Dedifferentiated amniotic fluid mesenchymal stem cell (primary cell): ENCODE measurements around the gene PRR23B.
"Not testable (repeated sequence)": the region's sequence is repeated elsewhere in the genome, so short reads cannot be mapped to it uniquely, and the experiment has no call there.

Experiments
- DNase-seq: peaks from one replicate; pipeline ENCODE4 v3.0.0-alpha.2; 2016; ENCODE audit errors: extremely low spot score

Gene PRR23B

DNA sequence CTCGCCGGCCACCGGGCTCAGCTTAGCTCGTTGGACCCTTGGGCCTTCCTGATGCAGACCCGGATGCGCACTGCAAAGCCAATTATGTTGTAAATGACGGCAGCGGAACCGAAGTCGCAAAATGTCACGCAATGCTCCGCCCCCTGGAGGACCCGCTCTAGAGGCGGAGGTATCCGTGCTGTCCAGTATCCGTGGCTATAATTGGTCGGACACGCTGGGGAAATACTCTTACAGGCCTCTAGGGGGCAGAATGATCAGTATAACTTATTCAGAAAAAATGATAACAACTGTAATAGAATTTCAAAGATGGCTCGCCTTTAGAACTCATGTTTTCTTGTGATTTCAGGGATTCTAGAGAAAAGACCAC lies at the start of gene PRR23B:
PRR23B (minus strand) TSS at position 59 of the 367 bp plus-strand sequence. CDS start 265 bp downstream, outside the sequence.
- DNase-seq = no peak

DNA sequence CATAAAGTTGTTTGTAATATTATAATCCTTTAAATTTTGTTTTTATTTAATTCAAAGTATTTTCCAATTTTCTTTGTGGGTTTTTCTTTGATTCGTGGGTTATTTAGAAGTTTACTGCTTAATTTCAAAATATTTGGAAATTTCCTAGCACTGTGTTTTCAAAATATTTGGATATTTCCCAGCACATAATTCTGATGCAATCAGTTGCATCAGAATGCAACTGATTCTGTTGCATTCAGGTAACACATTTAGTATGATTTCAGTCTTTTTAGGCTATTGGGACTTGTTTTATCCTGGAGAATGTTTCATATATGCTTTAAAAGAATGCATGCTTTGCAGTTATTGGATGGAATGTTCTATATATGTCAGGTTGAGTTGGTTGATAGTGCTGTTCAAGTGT lies 42.2 kb upstream of the PRR23B start:
- no peak for DNase-seq

GRCh38 chr3:139052802-139053600 lies 32.3 kb upstream of the PRR23B start:
- DNase-seq = no peak

DNA sequence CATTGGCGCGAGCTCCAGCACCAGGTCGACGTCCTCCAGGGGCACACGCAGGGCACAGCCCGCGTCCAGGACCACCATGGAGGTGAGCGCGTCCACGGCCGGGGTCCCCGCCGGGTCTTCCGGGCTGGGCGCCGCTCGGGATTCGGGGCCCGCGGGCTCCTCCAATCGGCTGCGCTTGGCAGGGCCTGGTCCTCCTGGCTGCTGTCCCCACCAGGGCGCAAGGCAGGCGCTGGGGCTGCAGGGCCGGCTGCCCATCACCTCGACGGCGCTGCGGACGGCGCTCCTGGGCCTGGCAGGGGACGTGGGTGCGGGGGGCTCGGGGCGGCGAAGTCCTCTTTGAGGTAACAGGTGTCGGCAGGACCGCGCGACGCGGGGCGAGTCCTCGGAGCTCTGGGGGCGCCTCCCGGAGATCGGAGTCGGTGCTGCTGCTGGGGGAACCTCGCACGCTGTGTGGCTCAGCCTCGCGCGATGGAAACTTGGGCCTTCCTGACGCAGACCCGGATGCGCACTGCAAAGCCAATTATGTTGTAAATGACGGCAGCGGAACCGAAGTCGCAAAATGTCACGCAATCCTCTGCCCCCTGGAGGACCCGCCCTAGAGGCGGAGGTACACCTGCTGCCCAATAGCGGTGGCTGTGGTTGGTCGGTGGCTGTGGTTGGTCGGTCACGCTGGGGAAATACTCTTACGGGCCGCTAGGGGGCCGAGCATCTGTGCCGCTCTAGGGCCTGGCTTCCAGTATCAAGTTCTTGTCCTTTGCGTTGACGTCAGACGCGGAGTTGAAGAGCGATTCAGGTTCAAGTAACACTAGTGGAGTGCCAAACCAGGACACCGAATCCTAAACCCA lies 23.9 kb upstream of the PRR23B start, which contains the start of gene PRR23C:
PRR23C (minus strand) TSS at position 527 of the 845 bp plus-strand sequence; CDS start at position 255, 272 bp downstream.
- DNase-seq = no peak

GRCh38 chr3:139043554-139044365 lies 23.0 kb upstream of the PRR23B start:
- no peak for DNase-seq

- no peak for DNase-seq
These were observed 16.8 kb upstream of the PRR23B start for GRCh38 chr3:139037478-139037877.

GRCh38 chr3:139032326-139033002 lies 11.7 kb upstream of the PRR23B start:
- DNase-seq = no peak

DNA sequence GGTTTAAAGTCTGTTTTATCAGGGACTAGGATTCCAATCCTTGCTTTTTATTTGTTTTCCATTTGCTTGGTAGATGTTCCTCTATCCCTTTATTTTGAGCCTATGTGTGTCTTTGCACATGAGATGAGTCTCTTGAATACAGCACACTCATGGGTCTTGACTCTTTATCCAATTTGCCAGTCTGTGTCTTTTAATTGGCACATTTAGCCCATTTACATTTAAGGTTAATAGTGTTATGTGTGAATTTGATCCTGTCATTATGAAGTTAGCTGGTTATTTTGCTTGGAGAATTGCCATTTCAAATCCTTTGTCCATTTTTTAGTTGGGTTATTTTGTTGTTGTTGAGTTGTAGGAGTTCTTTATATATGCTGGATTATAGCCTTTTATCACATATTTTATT lies 9.8 kb upstream of the PRR23B start:
- not testable (repeated sequence) for DNase-seq

DNA sequence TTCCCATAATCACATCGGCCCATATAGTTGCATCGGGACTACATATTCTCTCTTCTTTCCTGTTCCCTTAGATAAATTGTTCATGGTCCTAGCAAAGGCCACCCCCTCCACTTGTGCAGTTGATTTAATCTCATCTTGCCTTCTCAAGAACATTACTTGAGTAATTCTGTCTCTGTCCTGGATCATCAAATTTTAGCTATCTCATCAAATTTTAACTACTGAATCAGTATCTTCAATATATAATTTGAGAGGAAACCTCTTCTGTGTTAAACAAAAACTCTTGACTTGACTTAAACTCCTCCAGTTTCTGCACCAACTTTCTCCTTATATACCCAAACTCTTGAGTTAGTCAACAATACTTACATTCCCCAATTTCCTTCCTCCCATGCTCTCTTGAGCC lies 4.2 kb upstream of the PRR23B start:
- DNase-seq = no peak

GRCh38 chr3:139020036-139020867 lies 474 bp downstream of the PRR23B start:
- no peak for DNase-seq

GRCh38 chr3:139016430-139017048 lies 4.2 kb downstream of the PRR23B start:
- no peak for DNase-seq

GRCh38 chr3:139006051-139006716 lies 14.5 kb downstream of the PRR23B start, which contains the start of gene PRR23A:
Gene PRR23A (minus strand): TSS chr3:139006268. CDS start chr3:139006268, 0 bp downstream.
- DNase-seq = no peak

DNA sequence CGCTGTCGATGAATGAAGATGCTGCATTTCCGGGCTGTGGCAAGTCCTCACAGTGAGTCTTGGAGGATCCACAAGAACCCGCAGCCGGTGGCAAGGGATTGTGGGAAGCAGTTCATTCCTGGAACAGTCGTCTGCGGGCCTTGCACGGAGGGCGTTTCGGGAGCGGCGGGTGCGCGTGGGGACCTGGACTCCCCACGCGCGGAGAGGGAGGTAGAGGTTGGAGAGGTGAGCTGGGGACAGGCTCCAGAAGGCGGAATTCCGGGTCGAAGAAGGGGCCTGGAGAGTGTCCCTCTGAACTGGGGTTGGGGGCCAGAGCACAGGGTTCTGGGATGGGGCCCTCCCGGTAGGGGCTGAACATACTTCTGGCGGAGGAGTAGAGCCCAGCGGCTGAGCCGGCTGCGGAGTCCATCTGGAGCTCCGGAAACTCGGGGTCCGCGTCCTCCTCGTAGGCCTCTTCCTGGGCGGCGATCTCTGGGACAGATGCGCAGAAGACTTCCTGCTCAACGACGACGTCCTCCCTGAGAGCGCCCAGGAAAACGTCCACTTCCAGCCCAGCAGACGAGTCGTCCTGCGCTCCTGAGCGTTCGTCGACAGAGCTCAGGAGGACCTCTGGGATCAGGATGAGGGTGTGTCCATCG lies 15.3 kb downstream of the PRR23B start:
- DNase-seq = no peak

GRCh38 chr3:138995706-138996105 lies 25.0 kb downstream of the PRR23B start:
- DNase-seq = no peak

DNA sequence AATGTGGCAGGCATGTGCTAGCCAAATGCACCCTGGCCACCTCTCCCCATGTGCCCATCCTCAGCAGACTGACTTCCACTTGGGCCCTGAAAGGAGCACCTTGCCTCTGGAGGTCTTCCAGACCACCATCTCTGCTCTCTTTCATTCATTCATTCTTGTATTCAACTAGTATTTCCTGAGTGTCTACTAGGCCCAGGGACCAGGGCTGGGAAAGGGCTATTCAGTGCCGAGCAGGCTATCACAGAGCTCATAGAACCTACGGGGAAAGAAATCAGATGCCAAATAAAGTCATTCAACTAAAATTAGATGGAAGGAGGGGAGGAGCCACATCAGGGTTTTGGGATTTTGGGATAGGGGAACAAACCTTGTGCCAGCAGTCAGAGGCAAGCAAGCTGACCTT lies 33.5 kb downstream of the PRR23B start:
- DNase-seq = no peak

- DNase-seq = no peak
These were observed 34.8 kb downstream of the PRR23B start for GRCh38 chr3:138985932-138986331.

DNA sequence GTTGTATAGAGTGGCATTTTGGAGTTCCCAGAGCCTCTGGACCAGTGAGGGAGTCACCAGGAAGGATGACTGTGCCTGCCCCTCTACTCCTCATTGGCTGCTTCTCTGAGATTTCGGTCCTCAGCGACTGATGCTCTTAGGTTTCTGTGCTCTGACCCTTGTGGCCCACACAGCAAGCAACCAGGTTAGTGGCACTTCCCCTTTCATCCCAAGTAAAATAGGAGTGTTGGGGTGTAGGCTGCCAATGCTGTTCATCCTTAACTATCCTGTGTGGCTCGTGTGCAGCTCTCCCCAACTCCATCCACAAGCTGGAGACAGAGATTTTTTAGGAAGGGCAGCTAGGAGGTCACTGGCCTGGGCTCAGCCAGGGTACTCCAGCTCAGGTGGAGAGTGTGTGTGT lies 35.9 kb downstream of the PRR23B start:
- DNase-seq = no peak

GRCh38 chr3:138976047-138976446 lies 44.7 kb downstream of the PRR23B start:
- no peak for DNase-seq

DNA sequence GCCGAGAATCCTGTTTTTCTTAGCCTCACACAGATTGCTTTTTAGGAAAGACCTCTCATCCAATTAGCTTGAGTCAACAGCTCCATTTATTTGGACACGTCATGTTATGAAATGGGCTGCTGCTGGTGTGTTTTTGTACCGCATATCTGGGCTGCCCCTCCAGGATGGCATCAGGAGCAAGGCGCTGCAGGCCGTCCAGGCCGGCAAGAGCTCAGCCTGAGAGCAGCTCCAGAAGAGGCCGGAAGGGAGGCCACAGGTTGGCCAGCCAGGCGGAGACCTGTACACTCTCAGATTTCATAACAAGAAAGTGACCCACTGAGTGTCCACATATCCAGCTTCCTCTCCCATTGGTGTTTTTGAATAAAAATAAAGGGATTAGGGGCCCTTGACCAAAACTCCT lies 45.4 kb downstream of the PRR23B start:
- DNase-seq = no peak
